ENCODE data around the gene DENND1A.
"Not testable (repeated sequence)": the region's sequence is repeated elsewhere in the genome, so short reads cannot be mapped to it uniquely, and the experiment has no call there.

The DENND1A gene

GRCh38 chr9:123761905-123762605 lies 167.9 kb downstream of the DENND1A start:
- DNase-seq: no peak

GRCh38 chr9:123757960-123758359 lies 172.0 kb downstream of the DENND1A start:
- DNase-seq: no peak

DNA sequence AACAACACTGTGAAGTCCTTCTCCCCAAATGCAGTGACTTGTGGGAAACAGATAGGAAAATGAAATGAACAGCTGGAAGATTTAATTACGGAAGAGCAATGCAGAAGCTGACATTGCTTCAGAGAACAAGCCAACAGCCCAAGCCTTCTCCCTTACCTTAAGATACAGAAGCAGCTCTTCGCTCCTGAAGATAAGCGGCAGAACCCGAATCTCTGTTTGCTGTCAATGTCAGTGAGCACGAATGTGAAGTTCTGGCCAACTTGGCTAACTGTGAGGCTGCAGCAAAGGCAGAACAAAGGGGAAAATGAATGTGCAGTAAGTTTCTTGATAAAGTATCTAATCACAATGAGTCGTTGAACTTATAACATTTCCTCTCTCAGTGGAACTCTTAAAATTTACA lies 172.4 kb downstream of the DENND1A start:
- no peak for DNase-seq

DNA sequence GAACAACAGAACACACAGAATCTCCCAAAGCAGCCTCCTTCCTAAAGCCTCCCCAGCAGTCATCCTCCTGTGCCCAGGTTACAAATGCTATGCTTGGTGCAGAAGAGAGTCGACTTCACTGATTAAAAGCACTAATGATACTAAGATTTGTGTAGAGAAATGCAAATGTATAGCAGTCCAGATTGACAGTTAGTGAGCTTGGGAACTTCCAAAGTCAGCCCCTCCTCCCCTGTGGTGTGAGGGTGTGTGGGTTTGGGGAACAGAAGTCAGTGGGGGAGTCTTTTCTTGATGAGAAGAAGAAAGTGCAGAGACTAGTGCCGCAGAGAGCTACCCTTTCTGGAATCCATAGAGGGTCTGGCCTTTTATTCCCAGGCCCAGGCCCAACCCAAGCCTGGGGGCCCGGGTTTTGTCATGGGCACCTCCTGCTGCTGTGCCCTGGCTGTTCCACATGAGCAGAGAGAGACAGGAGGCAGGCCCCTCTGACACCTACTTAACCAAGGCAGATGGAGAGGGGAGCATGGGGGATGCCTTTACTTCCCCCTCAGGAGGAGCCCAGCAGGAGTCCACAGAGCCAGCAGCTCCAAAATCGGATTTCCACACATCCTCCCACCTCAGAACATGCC lies 173.3 kb downstream of the DENND1A start:
- no peak for DNase-seq

GRCh38 chr9:123753669-123754258 lies 176.2 kb downstream of the DENND1A start:
- no peak for DNase-seq

DNA sequence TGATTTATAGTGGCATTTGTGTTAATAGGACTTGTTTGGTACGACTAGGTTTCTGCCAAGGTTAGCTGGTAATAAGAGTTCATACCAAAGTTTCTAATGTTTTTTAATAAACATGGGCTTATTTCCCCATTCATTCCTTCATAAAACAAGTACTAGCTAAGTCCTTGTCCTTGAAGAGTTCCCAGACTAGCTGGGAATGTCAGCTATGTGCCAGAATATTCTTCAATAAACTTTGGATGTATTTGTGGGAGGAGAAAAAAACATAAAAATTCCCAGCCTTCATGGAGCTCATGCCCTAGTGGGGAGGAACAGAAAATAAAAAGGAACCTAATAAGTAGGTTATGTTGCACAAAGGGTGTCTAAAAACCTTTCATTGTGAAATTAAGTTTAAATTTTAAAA lies 176.9 kb downstream of the DENND1A start:
- no peak for DNase-seq

GRCh38 chr9:123749580-123750202 lies 180.2 kb downstream of the DENND1A start:
- no peak for DNase-seq

GRCh38 chr9:123746765-123747164 lies 183.2 kb downstream of the DENND1A start:
- DNase-seq: no peak

DNA sequence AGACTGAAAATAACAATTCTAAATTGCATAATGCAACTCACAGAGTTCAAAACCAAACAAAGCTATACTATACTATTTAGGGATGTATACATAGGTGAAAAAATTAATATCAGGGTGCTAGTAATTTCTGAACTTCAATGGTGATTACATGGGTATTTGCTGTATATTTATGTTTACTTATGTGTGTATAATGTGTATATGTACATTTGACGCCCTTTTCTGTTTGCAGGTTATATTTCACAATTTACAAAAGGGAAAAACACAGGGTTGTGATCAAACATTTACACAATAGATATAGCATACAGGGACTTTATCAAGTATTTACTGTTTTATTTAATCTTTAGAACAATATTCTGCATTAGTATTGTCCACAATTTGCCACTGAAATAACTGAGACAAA lies 184.0 kb downstream of the DENND1A start:
- no peak for DNase-seq

GRCh38 chr9:123745451-123745850 lies 184.5 kb downstream of the DENND1A start:
- no peak for DNase-seq

DNA sequence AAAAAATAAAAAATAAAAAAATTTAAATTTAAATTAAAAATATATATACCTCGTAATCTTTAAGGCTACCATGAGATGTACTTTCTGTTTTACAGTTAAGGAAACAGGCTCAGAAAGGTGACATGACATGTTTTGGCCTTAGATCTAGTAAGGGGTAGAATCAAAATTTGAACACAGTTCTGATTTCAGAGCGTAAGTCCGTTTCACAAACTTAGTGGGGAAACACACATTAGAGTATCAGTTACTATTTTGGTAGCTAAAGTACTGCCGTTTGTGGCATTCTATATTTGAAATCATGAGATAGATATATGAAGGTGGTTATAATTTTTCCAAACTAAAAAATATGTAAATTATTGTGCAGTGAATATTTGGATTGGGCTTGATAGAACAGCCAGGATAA lies 186.2 kb downstream of the DENND1A start:
- DNase-seq: no peak

GRCh38 chr9:123742009-123742767 lies 187.7 kb downstream of the DENND1A start:
- peak; percentile 35 for DNase-seq

DNA sequence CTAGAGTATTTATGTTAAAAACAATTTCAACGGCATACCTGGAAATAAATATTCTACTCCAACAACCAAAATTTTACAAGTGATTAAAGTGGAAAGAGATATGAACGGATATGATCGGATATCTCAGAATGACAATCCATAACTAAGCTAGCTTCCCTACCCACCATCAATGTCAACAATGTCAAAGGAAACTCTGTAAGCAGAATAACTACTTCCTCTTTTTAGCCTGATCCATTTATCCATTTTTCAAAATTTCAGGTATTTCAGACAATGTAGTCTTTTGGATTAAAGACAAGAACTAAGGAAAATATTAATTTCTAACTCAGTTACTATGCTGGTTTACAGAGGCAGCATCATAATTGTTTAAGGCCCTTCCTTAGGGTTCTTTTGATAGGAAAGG lies 188.7 kb downstream of the DENND1A start:
- DNase-seq: no peak

- no peak for DNase-seq
These were observed 190.0 kb downstream of the DENND1A start for GRCh38 chr9:123739902-123740301.

- no peak for DNase-seq
These were observed 190.5 kb downstream of the DENND1A start for GRCh38 chr9:123739387-123739786.

GRCh38 chr9:123738648-123739047 lies 191.3 kb downstream of the DENND1A start:
- no peak for DNase-seq

GRCh38 chr9:123735376-123735775 lies 194.6 kb downstream of the DENND1A start:
- DNase-seq: no peak

DNA sequence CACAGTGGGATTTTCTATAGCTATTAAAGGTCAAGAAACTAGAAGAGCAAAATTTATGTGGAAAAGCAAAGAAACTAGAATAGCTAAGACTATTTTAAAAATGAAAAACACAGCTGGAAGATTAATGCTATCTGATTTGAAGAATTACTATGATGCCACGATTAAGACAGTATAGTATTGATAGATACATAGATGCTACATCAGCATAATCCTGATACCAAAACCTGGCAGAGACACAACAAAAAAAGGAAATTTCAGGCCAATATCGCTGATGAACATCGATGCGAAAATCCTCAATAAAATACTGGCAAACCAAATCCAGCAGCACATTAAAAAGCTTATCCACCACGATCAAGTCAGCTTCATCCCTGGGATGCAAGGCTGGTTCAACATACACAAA lies 201.4 kb downstream of the DENND1A start:
- not testable (repeated sequence) for DNase-seq

DNA sequence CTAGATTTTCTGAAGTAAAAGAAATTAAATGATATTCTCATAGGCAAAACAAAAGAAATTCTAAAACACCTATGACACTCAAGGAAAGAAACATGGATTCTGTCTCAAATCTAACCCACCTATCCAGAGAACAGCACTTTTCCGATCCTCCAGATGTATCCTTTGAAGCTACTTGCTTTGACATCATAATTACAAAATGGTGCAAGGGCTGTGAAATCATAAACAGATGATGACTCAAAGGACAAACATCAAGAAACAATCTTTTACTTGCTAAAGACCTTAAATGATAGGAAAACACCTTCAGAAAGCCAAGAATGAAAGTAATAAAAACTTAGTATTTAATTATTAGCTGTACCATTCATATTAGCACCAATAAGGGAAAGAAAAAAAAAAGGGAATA lies 202.6 kb downstream of the DENND1A start:
- no peak for DNase-seq

DNA sequence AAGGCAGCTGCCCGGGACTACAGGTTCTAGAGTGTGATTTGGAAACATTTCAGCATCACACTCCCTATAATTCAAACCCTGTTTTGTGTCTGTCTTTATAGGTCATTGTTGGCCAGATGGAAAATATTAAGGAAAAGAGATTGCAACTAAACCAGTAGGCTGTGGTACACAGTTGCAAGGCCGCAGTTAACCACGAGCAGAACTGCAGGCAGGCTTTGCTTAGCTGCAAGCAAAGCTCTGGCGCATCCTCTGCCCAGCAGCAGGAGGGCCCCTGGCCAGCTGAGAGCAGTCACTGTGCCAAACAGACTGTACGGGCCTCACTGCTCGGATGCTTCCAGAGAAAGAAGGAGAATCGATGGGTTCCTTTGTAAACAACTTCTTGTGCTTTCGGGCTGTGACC lies 204.5 kb downstream of the DENND1A start:
- no peak for DNase-seq

DNA sequence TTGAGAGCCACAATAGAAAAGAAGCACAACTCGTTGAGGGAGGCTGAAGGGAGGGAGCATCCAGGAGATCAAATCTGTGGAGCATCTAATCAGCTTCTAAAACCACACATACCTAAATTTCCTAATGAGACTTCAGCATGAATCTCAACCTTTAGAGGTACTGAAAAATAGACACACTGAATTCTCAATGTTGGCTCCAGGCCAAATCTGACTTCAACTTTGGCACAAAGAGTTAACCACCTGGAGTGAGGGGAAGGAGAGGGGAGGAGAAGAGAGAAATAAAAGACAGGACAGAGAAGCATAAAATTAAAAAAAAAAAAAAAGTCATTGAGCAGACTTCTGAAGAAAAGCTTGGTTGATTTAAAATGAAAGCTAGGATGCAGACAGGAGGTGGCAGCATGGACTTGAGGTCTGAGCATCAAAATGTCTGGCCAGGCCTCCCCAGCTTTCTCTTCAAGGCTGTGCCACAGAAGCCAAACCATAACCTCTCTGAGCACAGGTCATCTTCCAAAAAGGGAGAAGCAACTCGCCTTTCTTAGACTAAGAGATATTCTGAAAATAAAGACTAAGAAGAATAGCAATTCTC lies 205.6 kb downstream of the DENND1A start:
- no peak for DNase-seq

DNA sequence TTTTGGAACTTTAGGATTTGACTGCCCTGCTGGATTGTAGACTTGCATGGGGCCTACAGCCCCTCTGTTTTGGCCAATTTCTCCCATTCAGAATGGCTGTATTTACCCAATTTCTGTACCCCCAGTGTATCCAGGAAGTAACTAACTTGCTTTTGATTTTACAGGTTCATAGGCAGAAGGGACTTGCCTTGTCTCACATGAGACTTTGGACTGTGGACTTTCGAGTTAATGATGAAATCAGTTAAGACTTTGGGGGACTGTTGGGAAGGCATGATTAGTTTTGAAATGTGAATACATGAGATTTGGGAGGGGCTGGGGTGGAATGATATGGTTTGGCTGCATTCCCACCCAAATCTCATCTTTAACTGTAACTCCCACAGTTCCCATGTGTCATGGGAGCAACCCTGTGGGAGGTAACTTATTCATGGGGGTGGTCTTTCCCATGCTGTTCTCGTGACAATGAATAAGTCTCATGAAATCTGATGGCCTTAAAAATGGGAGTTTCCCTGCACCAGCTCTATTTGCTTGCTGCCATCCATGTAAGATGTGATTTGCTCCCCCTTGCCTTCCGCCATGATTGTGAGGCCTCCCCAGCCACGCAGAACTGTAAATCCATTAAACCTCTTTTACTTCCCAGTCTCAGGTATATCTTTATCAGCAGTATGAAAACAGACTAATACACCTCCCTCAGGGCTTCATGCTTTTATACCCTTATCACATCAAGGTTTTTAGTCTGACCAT lies 206.6 kb downstream of the DENND1A start:
- DNase-seq: no peak

Measured in DMS79 (cell line).